H9 (cell line): Measurements from ENCODE around the gene ILDR2. TPM values are rescaled to one million over a fixed set of nuclear protein-coding genes. Genes with fewer than 3 reads are reported as not detected.

Experiments used
- DNase-seq: peaks from one replicate; pipeline ENCODE4 v3.0.0-alpha.2; 2017
- H2AFZ ChIP-seq: one replicate; pipeline ENCODE4 v1.6.1; 2013; ENCODE audit warnings: mild to moderate bottlenecking, low read length, control low read depth, moderate library complexity
- H2AK5ac ChIP-seq: 2 replicates; pipeline ENCODE4 v1.6.1; 2013; ENCODE audit warnings: low read length, control low read depth, mixed read lengths; ENCODE audit not compliant: insufficient read length
- H2BK120ac ChIP-seq: one replicate; pipeline ENCODE4 v1.6.1; 2013; ENCODE audit warnings: low read depth, mild to moderate bottlenecking, low read length, control low read depth, inconsistent platforms; ENCODE audit not compliant: poor library complexity, severe bottlenecking
- H2BK12ac ChIP-seq: 2 replicates; pipeline ENCODE4 v1.6.1; 2013; ENCODE audit warnings: low read length, control low read depth, mixed read lengths, low read depth; ENCODE audit not compliant: insufficient read length
- H2BK15ac ChIP-seq: 2 replicates; pipeline ENCODE4 v1.6.1; 2013; ENCODE audit warnings: low read depth, low read length, control low read depth
- H2BK20ac ChIP-seq: one replicate; pipeline ENCODE4 v1.6.1; 2013; ENCODE audit warnings: low read depth, mild to moderate bottlenecking, low read length, control low read depth, inconsistent platforms; ENCODE audit not compliant: poor library complexity, severe bottlenecking
- H2BK5ac ChIP-seq: 2 replicates; pipeline ENCODE4 v1.6.1; 2013; ENCODE audit warnings: low read length, control low read depth, mixed read lengths; ENCODE audit not compliant: insufficient read length
- H3K14ac ChIP-seq: 2 replicates; pipeline ENCODE4 v1.6.1; 2013; ENCODE audit warnings: low read length, control low read depth; ENCODE audit not compliant: insufficient read depth
- H3K18ac ChIP-seq: 2 replicates; pipeline ENCODE4 v1.6.1; 2013; ENCODE audit warnings: low read depth, mild to moderate bottlenecking, mixed read lengths, low read length, control low read depth; ENCODE audit not compliant: insufficient read length
- H3K23ac ChIP-seq: 2 replicates; pipeline ENCODE4 v1.6.1; 2013; ENCODE audit warnings: low read length, control low read depth, mixed read lengths, low read depth; ENCODE audit not compliant: insufficient read length
- H3K23me2 ChIP-seq: 2 replicates; pipeline ENCODE4 v1.6.1; 2013; ENCODE audit warnings: low read depth, mild to moderate bottlenecking, mixed read lengths, low read length, control low read depth; ENCODE audit not compliant: insufficient read length, poor library complexity, severe bottlenecking
- H3K27ac ChIP-seq: 2 replicates; pipeline ENCODE4 v1.5.1; 2013; ENCODE audit warnings: low read length, control low read depth, mixed read lengths, low read depth; ENCODE audit not compliant: insufficient read length
- H3K27me3 ChIP-seq: 2 replicates; pipeline ENCODE4 v1.6.1; 2013; ENCODE audit warnings: low read length, control low read depth, inconsistent platforms; ENCODE audit not compliant: insufficient read depth
- H3K4ac ChIP-seq: 2 replicates; pipeline ENCODE4 v1.6.1; 2013; ENCODE audit warnings: low read depth, mild to moderate bottlenecking, control low read depth, inconsistent platforms, low read length, moderate library complexity
- H3K4me1 ChIP-seq: 2 replicates; pipeline ENCODE4 v1.6.1; 2013; ENCODE audit warnings: low read length, control low read depth, inconsistent platforms; ENCODE audit not compliant: insufficient read depth
- H3K4me2 ChIP-seq: 2 replicates; pipeline ENCODE4 v1.6.1; 2013; ENCODE audit warnings: low read length, control low read depth, mixed read lengths; ENCODE audit not compliant: insufficient read length, insufficient read depth
- H3K56ac ChIP-seq: 2 replicates; pipeline ENCODE4 v1.6.1; 2013; ENCODE audit warnings: low read depth, mild to moderate bottlenecking, mixed read lengths, low read length, control low read depth; ENCODE audit not compliant: insufficient read length
- H3K79me1 ChIP-seq: 2 replicates; pipeline ENCODE4 v1.6.1; 2013; ENCODE audit warnings: low read depth, mild to moderate bottlenecking, moderate library complexity, low read length, control low read depth, inconsistent platforms; ENCODE audit not compliant: insufficient read depth, poor library complexity, severe bottlenecking
- H3K79me2 ChIP-seq: 2 replicates; pipeline ENCODE4 v1.6.1; 2013; ENCODE audit warnings: low read length, control low read depth, inconsistent platforms; ENCODE audit not compliant: insufficient read depth
- H3K9ac ChIP-seq: 2 replicates; pipeline ENCODE4 v1.6.1; 2013; ENCODE audit warnings: low read length, control low read depth, mixed read lengths; ENCODE audit not compliant: insufficient read length; ENCODE audit errors: extremely low read depth
- H3K9me3 ChIP-seq: one replicate; pipeline ENCODE4 v1.6.1; 2013; ENCODE audit warnings: low read depth, low read length, inconsistent platforms; ENCODE audit not compliant: control insufficient read depth
- H3T11ph ChIP-seq: one replicate; pipeline ENCODE4 v1.6.1; 2013; ENCODE audit warnings: mild to moderate bottlenecking, low read length, control low read depth, inconsistent platforms
- H4K20me1 ChIP-seq: one replicate; pipeline ENCODE4 v1.6.1; 2013; ENCODE audit not compliant: control insufficient read depth, insufficient read length, insufficient read depth
- H4K5ac ChIP-seq: 2 replicates; pipeline ENCODE4 v1.6.1; 2013; ENCODE audit warnings: low read depth, mild to moderate bottlenecking, mixed read lengths, low read length, control low read depth; ENCODE audit not compliant: insufficient read length
- H4K8ac ChIP-seq: replicated peaks from 2 replicates; pipeline ENCODE4 v1.6.1; 2013; ENCODE audit warnings: low read length, control low read depth, mixed read lengths, low read depth; ENCODE audit not compliant: insufficient read length
- H4K91ac ChIP-seq: 2 replicates; pipeline ENCODE4 v1.6.1; 2013; ENCODE audit warnings: low read depth, mild to moderate bottlenecking, moderate library complexity, mixed read lengths, low read length, control low read depth; ENCODE audit not compliant: insufficient read length
- H3K27ac Mint-ChIP-seq, 3 experiments: 2 replicates in 2 of 3; 3 replicates in 1 of 3; pipeline ENCODE4 v1.8.0; 2020 to 2021; ENCODE audit warnings: mixed read lengths in 3 of 3, mild to moderate bottlenecking in 1 of 3, moderate library complexity in 1 of 3
- H3K27me3 Mint-ChIP-seq: 2 replicates; pipeline ENCODE4 v1.8.0; 2021; ENCODE audit warnings: low read depth, mild to moderate bottlenecking, moderate library complexity, mixed read lengths
- H3K36me3 Mint-ChIP-seq, 3 experiments: 2 replicates in 2 of 3; 3 replicates in 1 of 3; pipeline ENCODE4 v1.8.0; 2020 to 2021; ENCODE audit warnings: low read depth in 3 of 3, mixed read lengths in 3 of 3; ENCODE audit not compliant: insufficient read depth in 1 of 3
- H3K4me1 Mint-ChIP-seq, 2 experiments: 2 replicates each; pipeline ENCODE4 v1.8.0; 2020; ENCODE audit warnings: mixed read lengths in 2 of 2
- H3K4me3 Mint-ChIP-seq, 2 experiments: 2 replicates in 1 of 2; 3 replicates in 1 of 2; pipeline ENCODE4 v1.8.0; 2020 to 2021; ENCODE audit warnings: mild to moderate bottlenecking in 2 of 2, mixed read lengths in 2 of 2, moderate library complexity in 1 of 2
- H3K9me3 Mint-ChIP-seq, 2 experiments: 2 replicates in 1 of 2; 3 replicates in 1 of 2; pipeline ENCODE4 v1.8.0; 2020; ENCODE audit warnings: mild to moderate bottlenecking in 2 of 2, mixed read lengths in 2 of 2, moderate library complexity in 1 of 2
- CTCF ChIP-seq: fragments of 200-600 bp; sonication (generic); conservative IDR thresholded peaks from 3 replicates; pipeline ENCODE4 v1.8.0; 2021; ENCODE audit warnings: antibody characterized with exemption, mild to moderate bottlenecking
- WGBS: extraction: QIAGEN DNeasy Blood & Tissue Kit; methylation state at CpG from one replicate; pipeline ENCODE4 v1.1.7; 2013; ENCODE audit warnings: missing lambda C conversion rate, low lambda C conversion rate, mixed read lengths; ENCODE audit not compliant: insufficient read length; ENCODE audit errors: extremely low coverage; 5-methylcytosine and 5-hydroxymethylcytosine counted together
- total RNA-seq: library from RNA; stranded (reverse); gene quantifications from 2 replicates; pipeline ENCODE4 v1.2.1, GENCODE V29; 2021

The ILDR2 gene
- total RNA-seq, 1 experiment from 2014 or later = 1.1 TPM

- Histone ChIP-seq H4K20me1 (no peaks in the 10 kb centered on the region), H3T11ph (no peak overlapping the region), H3K4ac (no peak overlapping the region), H3K14ac (no peak overlapping the region), H2BK15ac (no peak overlapping the region), H2BK5ac (no peak overlapping the region), H3K23ac (no peak overlapping the region), H4K5ac (no peak overlapping the region), H3K4me2 (no peak overlapping the region), H2AK5ac (no peak overlapping the region), H2BK120ac (no peak overlapping the region), H2AFZ (no peak overlapping the region), H2BK20ac (no peak overlapping the region), H3K9me3 (no peaks in the 10 kb centered on the region), H3K56ac (no peak overlapping the region), H3K23me2 (peaks cover 5% of the 10 kb centered on the region), H3K27ac (no peak overlapping the region), H3K9ac (no peak overlapping the region), H3K79me2 (no peaks in the 10 kb centered on the region), H4K8ac (no peak overlapping the region), H3K4me1 (no peaks in the 10 kb centered on the region; the same call in 1 of the 2 replicates), H3K18ac (no peak overlapping the region), H3K79me1 (no peaks in the 10 kb centered on the region), H2BK12ac (no peak overlapping the region), H3K27me3 (peaks cover 35% of the 10 kb centered on the region), H4K91ac (no peak overlapping the region)
- Mint-ChIP-seq H3K27me3 (peaks cover 66% of the 10 kb centered on the region), H3K4me1 (peaks cover 9 to 12% of the 10 kb centered on the region in 2 experiments), H3K27ac (no peak overlapping the region), H3K9me3 (no peaks in the 10 kb centered on the region; a peak in 1 of 5 replicates), H3K4me3 (no peak overlapping the region), H3K36me3 (no peaks in the 10 kb centered on the region)
- no peak for TF ChIP-seq CTCF
- DNase-seq = no peak
- WGBS = no CpG with 5 or more reads among the region's 2 CpGs
These were observed 2.6 kb upstream of the ILDR2 start for GRCh38 chr1:166977951-166978350.
